HepG2 (cell line): ENCODE data around the gene RAP1A. TPM values are rescaled to one million over a fixed set of nuclear protein-coding genes. Genes with fewer than 3 reads are reported as not detected.
A peak's percentile ranks its signal among the peaks of the same experiment; 100 is the strongest.

Experiments used
- ETV5 ChIP-seq: IDR thresholded peaks from 2 replicates; pipeline ENCODE4 v1.6.1; 2018; ENCODE audit warnings: missing biosample characterization, missing genetic modification reagents, inconsistent platforms, borderline replicate concordance
- HDAC1 ChIP-seq: sonication (generic); formaldehyde crosslinking; IDR thresholded peaks from 2 replicates; pipeline ENCODE4 v1.5.1; 2020; ENCODE audit warnings: mild to moderate bottlenecking, missing genetic modification reagents
- HIC2 ChIP-seq: sonication (generic); formaldehyde crosslinking; IDR thresholded peaks from 2 replicates; pipeline ENCODE4 v1.9.0; 2022; ENCODE audit warnings: low read depth, missing genetic modification reagents
- HNRNPK ChIP-seq: fragments of 200-400 bp; formaldehyde crosslinking; IDR thresholded peaks from 2 replicates; pipeline ENCODE4 v1.6.1; 2018; ENCODE audit warnings: low read length, low read depth, moderate library complexity, mild to moderate bottlenecking; ENCODE audit not compliant: poor library complexity, severe bottlenecking
- MED8 ChIP-seq: sonication (generic); formaldehyde crosslinking; IDR thresholded peaks from 2 replicates; pipeline ENCODE4 v1.8.1; 2023; ENCODE audit warnings: mild to moderate bottlenecking, missing genetic modification reagents; ENCODE audit not compliant: insufficient replicate concordance
- MEIS2 ChIP-seq: sonication (generic); formaldehyde crosslinking; IDR thresholded peaks from 2 replicates; pipeline ENCODE4 v1.9.0; 2021; ENCODE audit warnings: mild to moderate bottlenecking, missing genetic modification reagents
- MNT ChIP-seq: fragments of 450-650 bp; IDR thresholded peaks from 2 replicates; pipeline ENCODE4 v1.6.1; 2016
- MXD4 ChIP-seq: IDR thresholded peaks from 2 replicates; pipeline ENCODE4 v1.6.1; 2016; ENCODE audit warnings: mild to moderate bottlenecking, missing biosample characterization, missing genetic modification reagents
- SOX6 ChIP-seq, 2 experiments: fragments of 450-650 bp in 1 of 2; sonication (generic) in 1 of 2; formaldehyde crosslinking in 1 of 2; IDR thresholded peaks; 2 replicates each; pipeline versions ENCODE4 v1.4.0 to v1.6.1; 2017 to 2020; ENCODE audit warnings: antibody characterized with exemption in 1 of 2, mild to moderate bottlenecking in 1 of 2, missing genetic modification reagents in 1 of 2
- TBL1XR1 ChIP-seq: fragments of 150-350 bp; IDR thresholded peaks from 2 replicates; pipeline ENCODE4 v1.6.1; 2014; ENCODE audit warnings: borderline replicate concordance, low read length; ENCODE audit not compliant: partially characterized antibody
- TRIM22 ChIP-seq: fragments of 450-650 bp; IDR thresholded peaks from 2 replicates; pipeline ENCODE4 v1.6.1; 2017
- ZBTB10 ChIP-seq: sonication (generic); formaldehyde crosslinking; IDR thresholded peaks from 2 replicates; pipeline ENCODE4 v1.4.0; 2020; ENCODE audit warnings: missing genetic modification reagents, borderline replicate concordance
- ZNF431 ChIP-seq: sonication (generic); formaldehyde crosslinking; IDR thresholded peaks from 2 replicates; pipeline ENCODE4 v1.9.0; 2022; ENCODE audit warnings: missing genetic modification reagents, low read depth, mild to moderate bottlenecking, borderline replicate concordance
- ZNF724P ChIP-seq: sonication (generic); formaldehyde crosslinking; IDR thresholded peaks from 2 replicates; pipeline ENCODE4 v1.8.0; 2022; ENCODE audit warnings: missing genetic modification reagents, borderline replicate concordance
- ZNF878 ChIP-seq: sonication (generic); formaldehyde crosslinking; IDR thresholded peaks from 2 replicates; pipeline ENCODE4 v1.8.1; 2023; ENCODE audit warnings: mild to moderate bottlenecking, missing genetic modification reagents, moderate library complexity
- polyA plus RNA-seq, 8 experiments: library from polyadenylated mRNA; depleted of rRNA in 3 of 8; stranded (reverse) in 7 of 8; unstranded in 1 of 8; fragments of >200 nt; fragmentation: Illumina TruSeq in 4 of 8; extraction: Trizol in 4 of 8; gene quantifications; 2 replicates each; pipeline versions ENCODE4 v1.2.1 to v1.2.3, GENCODE V29; 2011 to 2016; ENCODE audit warnings: low read depth in 4 of 8, missing spikeins in 1 of 8, mixed read lengths in 1 of 8; ENCODE audit not compliant: insufficient read depth in 1 of 8
- total RNA-seq, 5 experiments: library from RNA; depleted of rRNA; stranded (reverse); fragments of >200 nt; fragmentation: Illumina TruSeq; extraction: Trizol; gene quantifications; 2 replicates each; pipeline ENCODE4 v1.2.3, GENCODE V29; 2016; ENCODE audit warnings: low read depth in 1 of 5
- TF ChIP-seq, protein P1 (sequence below): sonication (generic); formaldehyde crosslinking; IDR thresholded peaks from 2 replicates; pipeline ENCODE4 v1.4.0; 2020; ENCODE audit warnings: missing genetic modification reagents, borderline replicate concordance
- TF ChIP-seq, protein P2 (sequence below): IDR thresholded peaks from 2 replicates; pipeline ENCODE4 v1.6.1; 2012; ENCODE audit warnings: inconsistent platforms

The RAP1A gene
- total and polyA plus RNA-seq, 2 of the 13 experiments (the other 11 are each of a cell fraction or from before 2014, with no cell fraction given): 19.0 to 20.7 TPM

GRCh38 chr1:111620441-111620971 is 917 bp downstream of the RAP1A start (continued):
- TF ChIP-seq HIC2 (CRISPR knock-in tag) (no peak), ZNF431 (no peak), SOX6 (IDR thresholded peaks at IDR 0.05) (no peak), SOX6 (CRISPR knock-in tag; IDR thresholded peaks at IDR 0.05) (no peak), ZNF724P (CRISPR knock-in tag) (no peak), MEIS2 (no peak), ZNF878 (0 out of 2 replicates have a peak, but pooled peaks have one; percentile 18), HDAC1 (CRISPR knock-in tag) (no peak), TRIM22 (no peak), MXD4 (no peak), ETV5 (CRISPR knock-in tag) (no peak), MNT (peak; percentile 75), MED8 (CRISPR knock-in tag) (no peak), TBL1XR1 (no peak), HNRNPK (no peak), ZBTB10 (CRISPR knock-in tag) (no peak)
- TF ChIP-seq, protein P1, sequence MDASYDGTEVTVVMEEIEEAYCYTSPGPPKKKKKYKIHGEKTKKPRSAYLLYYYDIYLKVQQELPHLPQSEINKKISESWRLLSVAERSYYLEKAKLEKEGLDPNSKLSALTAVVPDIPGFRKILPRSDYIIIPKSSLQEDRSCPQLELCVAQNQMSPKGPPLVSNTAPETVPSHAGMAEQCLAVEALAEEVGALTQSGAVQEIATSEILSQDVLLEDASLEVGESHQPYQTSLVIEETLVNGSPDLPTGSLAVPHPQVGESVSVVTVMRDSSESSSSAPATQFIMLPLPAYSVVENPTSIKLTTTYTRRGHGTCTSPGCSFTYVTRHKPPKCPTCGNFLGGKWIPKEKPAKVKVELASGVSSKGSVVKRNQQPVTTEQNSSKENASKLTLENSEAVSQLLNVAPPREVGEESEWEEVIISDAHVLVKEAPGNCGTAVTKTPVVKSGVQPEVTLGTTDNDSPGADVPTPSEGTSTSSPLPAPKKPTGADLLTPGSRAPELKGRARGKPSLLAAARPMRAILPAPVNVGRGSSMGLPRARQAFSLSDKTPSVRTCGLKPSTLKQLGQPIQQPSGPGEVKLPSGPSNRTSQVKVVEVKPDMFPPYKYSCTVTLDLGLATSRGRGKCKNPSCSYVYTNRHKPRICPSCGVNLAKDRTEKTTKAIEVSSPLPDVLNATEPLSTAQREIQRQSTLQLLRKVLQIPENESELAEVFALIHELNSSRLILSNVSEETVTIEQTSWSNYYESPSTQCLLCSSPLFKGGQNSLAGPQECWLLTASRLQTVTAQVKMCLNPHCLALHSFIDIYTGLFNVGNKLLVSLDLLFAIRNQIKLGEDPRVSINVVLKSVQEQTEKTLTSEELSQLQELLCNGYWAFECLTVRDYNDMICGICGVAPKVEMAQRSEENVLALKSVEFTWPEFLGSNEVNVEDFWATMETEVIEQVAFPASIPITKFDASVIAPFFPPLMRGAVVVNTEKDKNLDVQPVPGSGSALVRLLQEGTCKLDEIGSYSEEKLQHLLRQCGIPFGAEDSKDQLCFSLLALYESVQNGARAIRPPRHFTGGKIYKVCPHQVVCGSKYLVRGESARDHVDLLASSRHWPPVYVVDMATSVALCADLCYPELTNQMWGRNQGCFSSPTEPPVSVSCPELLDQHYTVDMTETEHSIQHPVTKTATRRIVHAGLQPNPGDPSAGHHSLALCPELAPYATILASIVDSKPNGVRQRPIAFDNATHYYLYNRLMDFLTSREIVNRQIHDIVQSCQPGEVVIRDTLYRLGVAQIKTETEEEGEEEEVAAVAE (CRISPR knock-in tag): no peak
- TF ChIP-seq, protein P2, sequence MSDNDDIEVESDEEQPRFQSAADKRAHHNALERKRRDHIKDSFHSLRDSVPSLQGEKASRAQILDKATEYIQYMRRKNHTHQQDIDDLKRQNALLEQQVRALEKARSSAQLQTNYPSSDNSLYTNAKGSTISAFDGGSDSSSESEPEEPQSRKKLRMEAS: peak; percentile 50; the same call in 1 of the 2 replicates
